KOPT-K1 (cell line): Measurements from ENCODE around the gene ADAMTS9.

Experiments used
- H3K27ac ChIP-seq: fragments of 200-600 bp; sonication (generic); 2 replicates; pipeline ENCODE4 v1.5.1; 2016; ENCODE audit warnings: antibody characterized with exemption, mild to moderate bottlenecking, low read depth, low read length; ENCODE audit not compliant: poor library complexity, severe bottlenecking
- H3K36me3 ChIP-seq: fragments of 200-600 bp; sonication (generic); 2 replicates; pipeline ENCODE4 v1.5.1; 2017; ENCODE audit warnings: antibody characterized with exemption, mild to moderate bottlenecking, low read length, moderate library complexity; ENCODE audit not compliant: insufficient read depth
- H3K9me3 ChIP-seq: fragments of 200-600 bp; sonication (generic); 2 replicates; pipeline ENCODE4 v1.5.1; 2017; ENCODE audit warnings: antibody characterized with exemption, low read length, mild to moderate bottlenecking; ENCODE audit not compliant: insufficient read depth, poor library complexity, severe bottlenecking

The ADAMTS9 gene, protein sequence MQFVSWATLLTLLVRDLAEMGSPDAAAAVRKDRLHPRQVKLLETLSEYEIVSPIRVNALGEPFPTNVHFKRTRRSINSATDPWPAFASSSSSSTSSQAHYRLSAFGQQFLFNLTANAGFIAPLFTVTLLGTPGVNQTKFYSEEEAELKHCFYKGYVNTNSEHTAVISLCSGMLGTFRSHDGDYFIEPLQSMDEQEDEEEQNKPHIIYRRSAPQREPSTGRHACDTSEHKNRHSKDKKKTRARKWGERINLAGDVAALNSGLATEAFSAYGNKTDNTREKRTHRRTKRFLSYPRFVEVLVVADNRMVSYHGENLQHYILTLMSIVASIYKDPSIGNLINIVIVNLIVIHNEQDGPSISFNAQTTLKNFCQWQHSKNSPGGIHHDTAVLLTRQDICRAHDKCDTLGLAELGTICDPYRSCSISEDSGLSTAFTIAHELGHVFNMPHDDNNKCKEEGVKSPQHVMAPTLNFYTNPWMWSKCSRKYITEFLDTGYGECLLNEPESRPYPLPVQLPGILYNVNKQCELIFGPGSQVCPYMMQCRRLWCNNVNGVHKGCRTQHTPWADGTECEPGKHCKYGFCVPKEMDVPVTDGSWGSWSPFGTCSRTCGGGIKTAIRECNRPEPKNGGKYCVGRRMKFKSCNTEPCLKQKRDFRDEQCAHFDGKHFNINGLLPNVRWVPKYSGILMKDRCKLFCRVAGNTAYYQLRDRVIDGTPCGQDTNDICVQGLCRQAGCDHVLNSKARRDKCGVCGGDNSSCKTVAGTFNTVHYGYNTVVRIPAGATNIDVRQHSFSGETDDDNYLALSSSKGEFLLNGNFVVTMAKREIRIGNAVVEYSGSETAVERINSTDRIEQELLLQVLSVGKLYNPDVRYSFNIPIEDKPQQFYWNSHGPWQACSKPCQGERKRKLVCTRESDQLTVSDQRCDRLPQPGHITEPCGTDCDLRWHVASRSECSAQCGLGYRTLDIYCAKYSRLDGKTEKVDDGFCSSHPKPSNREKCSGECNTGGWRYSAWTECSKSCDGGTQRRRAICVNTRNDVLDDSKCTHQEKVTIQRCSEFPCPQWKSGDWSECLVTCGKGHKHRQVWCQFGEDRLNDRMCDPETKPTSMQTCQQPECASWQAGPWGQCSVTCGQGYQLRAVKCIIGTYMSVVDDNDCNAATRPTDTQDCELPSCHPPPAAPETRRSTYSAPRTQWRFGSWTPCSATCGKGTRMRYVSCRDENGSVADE (N-terminal part only)

DNA sequence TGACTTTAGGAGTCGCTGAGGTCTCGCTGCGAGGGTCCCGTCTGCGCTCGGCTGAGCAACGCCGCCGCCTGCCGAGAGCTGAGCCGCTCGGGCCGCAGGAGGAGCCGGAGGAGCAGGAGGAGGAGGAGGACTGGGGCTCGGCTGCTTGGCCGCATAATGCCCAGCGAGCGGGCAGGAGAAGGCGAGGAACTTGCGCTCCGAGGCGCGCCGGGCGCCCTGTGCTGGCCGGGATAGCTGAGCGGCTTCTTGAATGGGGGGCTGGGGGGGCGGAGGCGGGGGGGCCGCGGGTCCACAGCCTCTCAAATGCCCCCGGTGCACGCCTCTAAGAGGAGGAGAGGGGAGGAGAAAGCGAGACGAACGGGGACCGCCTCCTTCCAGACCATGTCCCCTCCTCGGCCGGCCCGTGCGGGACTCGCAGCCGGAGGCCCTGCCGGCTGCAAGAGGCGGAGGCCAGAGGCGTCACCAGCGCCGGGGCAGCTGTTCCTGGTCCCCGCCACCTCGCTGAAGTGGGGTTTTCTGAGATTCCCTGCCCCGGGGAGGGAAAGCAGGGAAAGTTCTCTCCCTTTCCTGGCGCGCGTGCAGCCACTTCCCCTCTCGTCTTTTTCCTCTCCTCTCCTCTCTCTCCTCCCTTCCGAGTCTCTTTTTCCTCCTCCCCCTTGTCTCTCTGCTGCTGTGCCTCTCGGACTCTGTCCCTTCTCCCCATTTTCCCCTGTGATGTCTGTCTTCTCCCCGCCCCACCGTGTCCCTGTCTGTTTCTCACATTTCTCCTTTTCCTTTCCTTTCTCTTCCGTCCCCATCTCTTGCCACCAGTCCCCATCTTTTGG is at the start of gene ADAMTS9:
Gene ADAMTS9, minus strand, starts transcription at position 220 of the 824 bp plus-strand sequence. CDS start 343 bp downstream, outside the sequence.
- H3K36me3 ChIP-seq: no peaks in the 10 kb centered on the region
- H3K27ac ChIP-seq: no peak within 1 kb of the TSS

DNA sequence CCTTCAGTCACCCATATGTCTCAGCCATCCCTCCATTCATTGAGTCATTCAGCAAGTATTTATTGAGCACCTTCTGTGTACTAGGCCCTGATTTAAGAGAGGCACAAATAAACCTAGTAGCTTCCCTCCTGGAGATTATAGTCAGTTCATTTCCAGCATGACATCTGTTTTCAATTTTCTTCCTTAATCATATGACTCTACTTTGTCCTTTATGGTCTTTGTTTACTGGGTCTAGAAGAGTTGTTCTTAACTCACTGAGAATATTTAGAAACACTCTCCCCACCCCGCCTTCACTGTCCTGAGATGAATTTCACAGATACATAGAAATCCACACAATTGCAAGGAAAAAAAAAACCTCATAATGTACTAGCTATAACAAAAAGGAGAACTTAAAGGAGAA is 44.8 kb upstream of the ADAMTS9 start:
- H3K9me3 ChIP-seq: no peaks in the 10 kb centered on the region
- H3K27ac ChIP-seq: no peak overlapping the region
- H3K36me3 ChIP-seq: no peaks in the 10 kb centered on the region

More for the DNA sequence above, at the start of gene ADAMTS9:
- peaks cover 5% of the 10 kb centered on the region for H3K9me3 ChIP-seq

DNA sequence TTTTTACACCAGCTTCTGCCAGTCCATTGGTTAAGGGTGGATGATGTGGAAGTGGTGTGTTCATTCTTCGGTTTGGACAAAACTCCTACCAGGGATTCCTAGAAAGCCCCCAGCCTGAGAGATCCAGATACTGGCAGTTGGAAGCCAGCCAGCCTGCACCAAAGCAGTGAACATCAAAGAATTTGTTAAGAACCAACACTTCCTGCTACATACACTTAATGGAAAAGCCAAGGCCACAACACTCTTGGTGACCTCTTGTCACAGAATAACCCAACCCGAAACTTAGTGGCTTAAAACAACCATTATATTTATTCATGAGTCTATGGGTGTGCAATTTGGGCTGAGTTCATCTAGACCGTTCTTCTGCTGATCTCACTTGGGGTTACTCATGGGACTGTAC is 42.9 kb upstream of the ADAMTS9 start:
- no peaks in the 10 kb centered on the region for H3K9me3 ChIP-seq
- no peaks in the 10 kb centered on the region for H3K36me3 ChIP-seq
- no peak overlapping the region for H3K27ac ChIP-seq

DNA sequence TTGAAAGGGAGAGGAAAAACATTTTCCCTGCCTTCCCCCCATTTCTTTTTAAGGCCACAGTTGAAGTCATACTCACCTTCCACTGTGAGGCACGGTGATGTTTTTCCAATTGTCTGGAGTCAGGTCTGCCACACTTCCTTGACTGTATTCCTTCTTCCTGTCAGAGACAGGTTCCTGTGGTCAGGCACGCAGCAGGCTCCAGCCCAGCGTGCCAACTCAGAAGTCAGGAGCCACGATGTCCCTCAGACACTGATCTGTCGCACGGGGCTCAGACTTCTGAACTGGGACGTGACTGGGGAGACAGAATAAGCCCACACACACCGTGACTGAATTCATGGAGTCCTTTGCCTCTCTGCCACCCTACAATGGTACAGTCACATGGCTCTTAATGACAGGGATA is 41.2 kb upstream of the ADAMTS9 start:
- Histone ChIP-seq H3K36me3 (no peaks in the 10 kb centered on the region), H3K27ac (no peak overlapping the region), H3K9me3 (no peaks in the 10 kb centered on the region)

DNA sequence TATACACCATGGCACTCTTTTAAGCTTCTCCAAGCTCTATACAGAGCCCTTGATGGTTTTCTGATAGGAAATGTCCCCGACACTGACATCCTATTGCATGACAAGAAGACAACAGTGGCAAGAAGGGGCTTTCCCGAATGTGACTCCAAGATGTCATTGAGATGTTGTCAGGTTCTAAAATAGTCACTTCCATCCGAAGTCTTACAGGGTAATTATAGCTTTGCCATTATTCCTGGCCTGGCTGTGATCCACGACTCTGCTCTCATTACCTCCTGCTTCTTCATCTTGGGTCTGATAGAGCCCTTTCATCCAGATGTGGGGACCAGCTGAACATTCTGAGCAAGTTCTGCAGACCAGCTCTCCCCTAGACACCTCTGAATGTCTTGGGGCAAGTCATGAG is 40.6 kb upstream of the ADAMTS9 start:
- Histone ChIP-seq H3K36me3 (no peaks in the 10 kb centered on the region), H3K9me3 (no peaks in the 10 kb centered on the region), H3K27ac (no peak overlapping the region)

DNA sequence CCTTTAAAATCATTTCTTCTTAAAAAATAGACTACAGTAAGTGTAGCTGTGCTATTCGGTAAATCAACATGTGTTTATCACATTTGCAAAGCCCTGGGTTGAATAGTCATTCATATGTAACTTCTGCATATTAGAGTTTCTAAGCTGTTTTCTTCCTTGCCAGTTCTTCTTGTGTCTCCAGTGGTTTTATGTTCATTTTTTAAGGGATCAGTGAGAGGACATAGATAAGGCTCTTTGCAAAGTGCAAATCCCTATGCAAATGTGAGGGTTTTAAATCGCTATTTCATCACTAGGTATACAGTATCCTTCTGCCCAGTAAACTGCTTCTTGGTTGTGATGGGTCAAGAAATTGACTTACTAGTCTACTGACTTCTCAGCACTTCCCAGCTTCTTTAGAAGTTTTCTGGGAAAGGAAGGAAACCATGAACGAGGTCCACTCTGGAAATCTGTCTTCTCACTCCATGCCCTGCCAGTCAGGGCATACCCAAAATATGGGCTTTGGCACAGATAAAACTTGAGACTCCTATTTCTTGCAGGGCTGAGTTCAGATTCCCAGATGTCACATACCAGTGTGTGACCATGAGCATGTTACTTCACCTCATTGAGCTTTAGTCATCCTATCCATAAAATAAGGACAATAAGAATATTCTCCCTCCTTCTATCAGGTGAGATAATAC is 38.8 kb upstream of the ADAMTS9 start:
- Histone ChIP-seq H3K27ac (no peak overlapping the region), H3K36me3 (no peaks in the 10 kb centered on the region), H3K9me3 (no peaks in the 10 kb centered on the region)

DNA sequence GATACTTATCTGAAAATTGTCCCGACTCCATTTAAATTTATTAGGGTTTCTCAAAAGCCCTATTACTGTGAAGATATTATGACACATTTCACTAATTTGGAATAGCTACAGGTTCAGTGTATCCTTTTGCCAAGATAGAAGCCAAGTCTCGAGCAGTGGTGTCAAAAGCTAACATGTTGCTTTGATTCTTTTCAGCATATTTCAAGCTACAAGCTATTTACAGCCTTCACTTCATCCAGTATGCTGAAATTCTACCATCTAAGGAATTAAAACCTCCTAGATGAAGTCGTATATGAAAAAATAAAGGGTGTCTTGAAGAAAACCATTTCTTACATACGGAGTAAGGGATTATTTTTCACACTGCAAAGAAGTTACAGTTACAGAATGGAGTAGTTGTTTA is 31.2 kb upstream of the ADAMTS9 start:
- no peaks in the 10 kb centered on the region for H3K36me3 ChIP-seq
- no peak overlapping the region for H3K27ac ChIP-seq

DNA sequence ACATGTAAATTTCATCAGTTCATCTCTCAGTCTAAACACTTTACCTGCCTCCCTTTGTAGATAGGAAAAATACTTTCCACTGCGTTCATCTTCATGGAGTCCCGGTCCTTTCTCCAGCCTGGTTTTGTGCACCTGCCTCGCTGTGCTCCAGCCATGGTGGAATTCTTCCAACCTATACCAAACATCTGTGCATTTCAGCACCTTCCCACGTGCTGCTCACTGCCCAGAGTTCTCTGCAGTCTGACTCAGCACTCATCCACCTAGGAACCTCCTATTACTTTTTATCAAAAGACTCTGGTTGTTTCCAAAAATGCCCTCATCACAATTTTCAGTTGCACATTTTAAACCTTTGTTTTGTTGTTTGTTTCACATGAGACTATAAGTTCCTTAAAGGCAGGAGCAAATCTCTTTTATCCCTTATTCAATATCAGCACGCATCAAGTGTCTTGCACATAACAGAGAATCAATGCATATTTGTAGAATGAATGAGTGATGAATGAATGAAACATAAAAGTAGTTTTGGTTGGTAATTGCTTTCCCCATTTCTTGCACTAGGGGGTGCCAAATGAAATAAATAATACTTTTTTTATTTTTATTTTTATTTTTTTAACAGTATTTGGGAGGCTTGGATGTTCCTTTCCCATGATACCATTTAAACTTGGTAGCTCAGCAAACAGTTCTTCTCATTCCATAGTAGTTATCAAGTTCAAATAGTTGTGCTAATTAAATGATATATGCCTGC is 30.2 kb upstream of the ADAMTS9 start:
- Histone ChIP-seq H3K36me3 (no peaks in the 10 kb centered on the region), H3K27ac (no peak overlapping the region), H3K9me3 (no peaks in the 10 kb centered on the region)

More for the DNA sequence above, 31.2 kb upstream of the ADAMTS9 start:
- H3K9me3 ChIP-seq: no peaks in the 10 kb centered on the region

DNA sequence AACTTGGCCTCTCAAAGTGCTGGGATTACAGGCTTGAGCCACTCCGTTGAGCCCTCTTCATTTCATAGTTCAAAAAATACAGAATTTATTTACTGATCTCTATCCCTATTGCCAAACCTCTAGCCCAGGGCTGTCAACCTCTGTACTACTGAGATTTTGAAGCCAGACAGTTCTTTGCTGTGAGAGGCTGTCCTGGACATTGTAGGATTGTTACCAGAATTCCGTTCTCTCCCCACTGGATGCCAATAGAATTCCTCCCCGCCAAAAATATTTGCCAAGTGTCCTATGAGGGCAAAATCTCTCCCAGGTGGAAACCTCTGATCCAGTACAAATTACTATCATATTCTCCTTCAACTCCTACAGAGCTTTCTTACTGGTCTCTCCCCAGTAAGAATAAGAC is 29.6 kb upstream of the ADAMTS9 start:
- H3K27ac ChIP-seq: no peak overlapping the region
- H3K9me3 ChIP-seq: no peaks in the 10 kb centered on the region
- H3K36me3 ChIP-seq: no peaks in the 10 kb centered on the region

DNA sequence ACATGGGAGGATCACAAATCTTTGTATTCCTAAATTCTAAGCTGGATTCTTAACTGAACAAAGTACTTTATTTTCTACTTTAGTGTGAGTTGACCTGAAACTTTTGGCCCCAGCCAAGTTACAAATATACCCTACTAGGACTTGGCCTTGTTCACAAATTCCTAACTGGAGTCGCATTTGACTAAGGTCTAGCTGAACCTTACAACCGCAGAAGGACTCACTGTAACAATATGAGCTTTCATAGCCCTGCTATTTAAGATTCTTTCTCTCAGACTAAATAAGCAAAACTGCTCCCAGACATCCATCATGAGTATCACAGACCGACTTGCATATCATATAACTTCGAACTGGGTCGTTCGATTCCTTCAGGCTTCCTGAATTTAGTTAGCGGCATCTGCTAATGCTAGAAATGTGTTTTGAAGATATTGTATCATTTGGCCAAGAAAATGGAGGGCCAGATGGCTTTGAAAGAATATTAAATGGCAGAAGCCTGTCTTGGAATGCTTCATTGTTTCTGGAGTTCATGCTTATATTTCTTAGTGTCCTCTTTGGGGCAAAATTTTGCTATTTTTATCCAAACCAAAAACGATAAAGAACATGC is 28.4 kb upstream of the ADAMTS9 start:
- Histone ChIP-seq H3K9me3 (no peaks in the 10 kb centered on the region), H3K36me3 (no peaks in the 10 kb centered on the region), H3K27ac (no peak overlapping the region)

DNA sequence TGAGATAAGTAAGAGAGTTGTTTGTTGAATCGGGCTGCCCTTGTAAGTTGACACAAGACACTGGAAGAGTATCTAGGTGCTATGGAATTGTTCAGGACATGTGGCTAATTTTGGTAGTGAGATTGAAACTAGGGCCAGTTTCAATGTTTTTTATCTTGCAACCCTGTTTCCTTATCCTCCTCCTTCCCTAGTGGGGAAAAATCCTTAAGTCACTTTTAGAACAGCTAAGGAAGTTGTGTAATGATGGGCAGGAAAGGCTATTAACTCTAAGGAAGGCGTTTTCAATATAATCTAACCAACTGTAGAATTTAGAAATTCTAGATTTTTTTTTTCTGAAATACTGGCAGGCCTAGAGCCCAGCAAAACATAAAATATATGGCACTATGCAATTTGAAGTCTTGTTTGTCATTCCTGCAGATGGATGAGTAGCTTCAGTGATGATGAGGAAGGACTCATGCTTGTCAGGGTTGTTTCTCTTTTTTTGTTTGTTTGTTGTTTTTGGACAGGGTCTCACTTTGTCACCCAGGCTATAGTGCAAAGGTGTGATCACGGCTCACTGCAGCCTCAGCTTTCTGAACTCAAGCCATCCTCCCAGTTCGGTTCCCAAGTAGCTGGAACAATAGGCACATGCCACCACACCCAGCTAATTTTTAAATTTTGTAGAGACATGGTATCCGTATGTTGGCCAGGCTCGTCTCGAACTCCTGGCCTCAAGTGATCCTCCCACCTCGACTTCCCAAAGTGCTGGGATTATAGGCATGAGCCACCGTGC is 27.6 kb upstream of the ADAMTS9 start:
- no peak overlapping the region for H3K27ac ChIP-seq
- H3K9me3 ChIP-seq: no peaks in the 10 kb centered on the region
- no peaks in the 10 kb centered on the region for H3K36me3 ChIP-seq

DNA sequence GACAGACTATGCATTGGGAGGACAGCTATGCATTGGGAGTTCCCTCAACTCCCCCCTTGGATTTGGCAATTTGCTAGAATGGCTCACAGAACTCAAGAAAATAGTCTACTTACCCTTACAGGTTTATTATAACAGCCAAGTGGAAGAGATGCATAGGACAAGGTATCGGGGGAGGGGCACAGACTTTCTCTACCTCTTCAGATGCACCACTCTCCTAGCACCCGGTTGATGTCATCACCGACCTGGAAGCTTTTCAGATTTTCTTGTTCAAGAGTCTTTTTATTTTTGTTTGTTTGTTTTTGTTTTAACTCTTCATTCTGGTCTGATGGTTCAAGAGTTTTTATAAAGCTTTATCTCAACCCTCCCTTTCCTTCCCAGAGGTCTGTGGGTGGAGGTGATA is 20.7 kb upstream of the ADAMTS9 start:
- no peak overlapping the region for H3K27ac ChIP-seq
- no peaks in the 10 kb centered on the region for H3K9me3 ChIP-seq
- H3K36me3 ChIP-seq: no peaks in the 10 kb centered on the region
